HepG2 (cell line): Measurements from ENCODE around the gene EBF3.

Experiments used
- ATF1 ChIP-seq: IDR thresholded peaks from 2 replicates; pipeline ENCODE4 v1.6.1; 2016; ENCODE audit warnings: mild to moderate bottlenecking, control low read depth
- CEBPB ChIP-seq: IDR thresholded peaks from 2 replicates; pipeline ENCODE4 v1.6.1; 2011; ENCODE audit warnings: low read depth, low read length, improper control_type of control experiment, borderline replicate concordance
- CHD4 ChIP-seq: fragments of 200-600 bp; sonication (generic); IDR thresholded peaks from 2 replicates; pipeline ENCODE4 v1.7.0; 2017; ENCODE audit warnings: mild to moderate bottlenecking, low read length, borderline replicate concordance
- JUND ChIP-seq: sonication (generic); formaldehyde crosslinking; IDR thresholded peaks from 2 replicates; pipeline ENCODE4 v1.8.0; 2022; ENCODE audit warnings: mild to moderate bottlenecking, missing genetic modification reagents
- POLR2A ChIP-seq, 2 experiments: IDR thresholded peaks; 2 replicates each; pipeline ENCODE4 v1.6.1; 2011; ENCODE audit warnings: low read depth in 2 of 2, low read length in 2 of 2, mild to moderate bottlenecking in 1 of 2, moderate library complexity in 1 of 2; ENCODE audit not compliant: insufficient read depth in 1 of 2
- RAD21 ChIP-seq: fragments of 450-650 bp; formaldehyde crosslinking; IDR thresholded peaks from 2 replicates; pipeline ENCODE4 v1.5.0; 2020; ENCODE audit warnings: mild to moderate bottlenecking
- SIX4 ChIP-seq: sonication (generic); formaldehyde crosslinking; IDR thresholded peaks from 2 replicates; pipeline ENCODE4 v1.4.0; 2020; ENCODE audit warnings: missing genetic modification reagents
- ZNF256 ChIP-seq: sonication (generic); formaldehyde crosslinking; conservative IDR thresholded peaks from 2 replicates; pipeline ENCODE4 v1.4.0; 2020; ENCODE audit warnings: missing genetic modification reagents
- ZNF616 ChIP-seq: sonication (generic); formaldehyde crosslinking; IDR thresholded peaks from 2 replicates; pipeline ENCODE4 v1.5.0; 2020; ENCODE audit warnings: low read depth, mild to moderate bottlenecking, missing genetic modification reagents
- ZNF781 ChIP-seq: sonication (generic); formaldehyde crosslinking; IDR thresholded peaks from 2 replicates; pipeline ENCODE4 v1.5.1; 2020; ENCODE audit warnings: borderline replicate concordance, mild to moderate bottlenecking, missing genetic modification reagents; ENCODE audit errors: not compliant biosample characterization
- ZZZ3 ChIP-seq: sonication (generic); formaldehyde crosslinking; IDR thresholded peaks from 2 replicates; pipeline ENCODE4 v1.4.0; 2020; ENCODE audit warnings: missing genetic modification reagents, mild to moderate bottlenecking, borderline replicate concordance
- TF ChIP-seq, protein P1 (sequence below): sonication (generic); formaldehyde crosslinking; IDR thresholded peaks from 2 replicates; pipeline ENCODE4 v1.5.0; 2020; ENCODE audit warnings: mild to moderate bottlenecking, missing genetic modification reagents, moderate library complexity
- TF ChIP-seq, protein P2 (sequence below): sonication (generic); formaldehyde crosslinking; conservative IDR thresholded peaks from 2 replicates; pipeline ENCODE4 v1.8.1; 2023; ENCODE audit warnings: missing genetic modification reagents

GRCh38 chr10:129935867-129936152, 28.3 kb downstream of the EBF3 start:
- no peak for TF ChIP-seq ZNF616 (CRISPR knock-in tag)
- no peak for TF ChIP-seq ZNF256
- no peak for TF ChIP-seq RAD21 (CRISPR knock-in tag)
- no peak for TF ChIP-seq ZNF781
- TF ChIP-seq ZZZ3 (CRISPR knock-in tag) = no peak
- no peak for TF ChIP-seq ATF1 (CRISPR knock-in tag)
- TF ChIP-seq JUND = no peak
- TF ChIP-seq, protein P1, sequence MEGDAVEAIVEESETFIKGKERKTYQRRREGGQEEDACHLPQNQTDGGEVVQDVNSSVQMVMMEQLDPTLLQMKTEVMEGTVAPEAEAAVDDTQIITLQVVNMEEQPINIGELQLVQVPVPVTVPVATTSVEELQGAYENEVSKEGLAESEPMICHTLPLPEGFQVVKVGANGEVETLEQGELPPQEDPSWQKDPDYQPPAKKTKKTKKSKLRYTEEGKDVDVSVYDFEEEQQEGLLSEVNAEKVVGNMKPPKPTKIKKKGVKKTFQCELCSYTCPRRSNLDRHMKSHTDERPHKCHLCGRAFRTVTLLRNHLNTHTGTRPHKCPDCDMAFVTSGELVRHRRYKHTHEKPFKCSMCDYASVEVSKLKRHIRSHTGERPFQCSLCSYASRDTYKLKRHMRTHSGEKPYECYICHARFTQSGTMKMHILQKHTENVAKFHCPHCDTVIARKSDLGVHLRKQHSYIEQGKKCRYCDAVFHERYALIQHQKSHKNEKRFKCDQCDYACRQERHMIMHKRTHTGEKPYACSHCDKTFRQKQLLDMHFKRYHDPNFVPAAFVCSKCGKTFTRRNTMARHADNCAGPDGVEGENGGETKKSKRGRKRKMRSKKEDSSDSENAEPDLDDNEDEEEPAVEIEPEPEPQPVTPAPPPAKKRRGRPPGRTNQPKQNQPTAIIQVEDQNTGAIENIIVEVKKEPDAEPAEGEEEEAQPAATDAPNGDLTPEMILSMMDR (CRISPR knock-in tag) = no peak
- TF ChIP-seq POLR2A (IDR thresholded peaks at IDR 0.05; ENCODE audit: insufficient read depth in 1 of 2, low read depth in 2 of 2, low read length in 2 of 2) = no peak
- no peak for TF ChIP-seq SIX4
- TF ChIP-seq CEBPB = no peak
- TF ChIP-seq, protein P2, sequence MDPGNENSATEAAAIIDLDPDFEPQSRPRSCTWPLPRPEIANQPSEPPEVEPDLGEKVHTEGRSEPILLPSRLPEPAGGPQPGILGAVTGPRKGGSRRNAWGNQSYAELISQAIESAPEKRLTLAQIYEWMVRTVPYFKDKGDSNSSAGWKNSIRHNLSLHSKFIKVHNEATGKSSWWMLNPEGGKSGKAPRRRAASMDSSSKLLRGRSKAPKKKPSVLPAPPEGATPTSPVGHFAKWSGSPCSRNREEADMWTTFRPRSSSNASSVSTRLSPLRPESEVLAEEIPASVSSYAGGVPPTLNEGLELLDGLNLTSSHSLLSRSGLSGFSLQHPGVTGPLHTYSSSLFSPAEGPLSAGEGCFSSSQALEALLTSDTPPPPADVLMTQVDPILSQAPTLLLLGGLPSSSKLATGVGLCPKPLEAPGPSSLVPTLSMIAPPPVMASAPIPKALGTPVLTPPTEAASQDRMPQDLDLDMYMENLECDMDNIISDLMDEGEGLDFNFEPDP = no peak
- TF ChIP-seq CHD4 = no peak
